H9 (cell line): ENCODE measurements around the gene ANKDD1B. TPM values are rescaled to one million over a fixed set of nuclear protein-coding genes. Genes with fewer than 3 reads are reported as not detected.

Source experiments
- DNase-seq: peaks from one replicate; pipeline ENCODE4 v3.0.0-alpha.2; 2017
- H2AFZ ChIP-seq: one replicate; pipeline ENCODE4 v1.6.1; 2013; ENCODE audit warnings: mild to moderate bottlenecking, low read length, control low read depth, moderate library complexity
- H2AK5ac ChIP-seq: 2 replicates; pipeline ENCODE4 v1.6.1; 2013; ENCODE audit warnings: low read length, control low read depth, mixed read lengths; ENCODE audit not compliant: insufficient read length
- H2BK120ac ChIP-seq: one replicate; pipeline ENCODE4 v1.6.1; 2013; ENCODE audit warnings: low read depth, mild to moderate bottlenecking, low read length, control low read depth, inconsistent platforms; ENCODE audit not compliant: poor library complexity, severe bottlenecking
- H2BK12ac ChIP-seq: 2 replicates; pipeline ENCODE4 v1.6.1; 2013; ENCODE audit warnings: low read length, control low read depth, mixed read lengths, low read depth; ENCODE audit not compliant: insufficient read length
- H2BK15ac ChIP-seq: 2 replicates; pipeline ENCODE4 v1.6.1; 2013; ENCODE audit warnings: low read depth, low read length, control low read depth
- H2BK20ac ChIP-seq: one replicate; pipeline ENCODE4 v1.6.1; 2013; ENCODE audit warnings: low read depth, mild to moderate bottlenecking, low read length, control low read depth, inconsistent platforms; ENCODE audit not compliant: poor library complexity, severe bottlenecking
- H2BK5ac ChIP-seq: 2 replicates; pipeline ENCODE4 v1.6.1; 2013; ENCODE audit warnings: low read length, control low read depth, mixed read lengths; ENCODE audit not compliant: insufficient read length
- H3K14ac ChIP-seq: 2 replicates; pipeline ENCODE4 v1.6.1; 2013; ENCODE audit warnings: low read length, control low read depth; ENCODE audit not compliant: insufficient read depth
- H3K18ac ChIP-seq: 2 replicates; pipeline ENCODE4 v1.6.1; 2013; ENCODE audit warnings: low read depth, mild to moderate bottlenecking, mixed read lengths, low read length, control low read depth; ENCODE audit not compliant: insufficient read length
- H3K23ac ChIP-seq: 2 replicates; pipeline ENCODE4 v1.6.1; 2013; ENCODE audit warnings: low read length, control low read depth, mixed read lengths, low read depth; ENCODE audit not compliant: insufficient read length
- H3K23me2 ChIP-seq: 2 replicates; pipeline ENCODE4 v1.6.1; 2013; ENCODE audit warnings: low read depth, mild to moderate bottlenecking, mixed read lengths, low read length, control low read depth; ENCODE audit not compliant: insufficient read length, poor library complexity, severe bottlenecking
- H3K27ac ChIP-seq: 2 replicates; pipeline ENCODE4 v1.5.1; 2013; ENCODE audit warnings: low read length, control low read depth, mixed read lengths, low read depth; ENCODE audit not compliant: insufficient read length
- H3K27me3 ChIP-seq: 2 replicates; pipeline ENCODE4 v1.6.1; 2013; ENCODE audit warnings: low read length, control low read depth, inconsistent platforms; ENCODE audit not compliant: insufficient read depth
- H3K4ac ChIP-seq: 2 replicates; pipeline ENCODE4 v1.6.1; 2013; ENCODE audit warnings: low read depth, mild to moderate bottlenecking, control low read depth, inconsistent platforms, low read length, moderate library complexity
- H3K4me1 ChIP-seq: 2 replicates; pipeline ENCODE4 v1.6.1; 2013; ENCODE audit warnings: low read length, control low read depth, inconsistent platforms; ENCODE audit not compliant: insufficient read depth
- H3K4me2 ChIP-seq: 2 replicates; pipeline ENCODE4 v1.6.1; 2013; ENCODE audit warnings: low read length, control low read depth, mixed read lengths; ENCODE audit not compliant: insufficient read length, insufficient read depth
- H3K56ac ChIP-seq: 2 replicates; pipeline ENCODE4 v1.6.1; 2013; ENCODE audit warnings: low read depth, mild to moderate bottlenecking, mixed read lengths, low read length, control low read depth; ENCODE audit not compliant: insufficient read length
- H3K79me1 ChIP-seq: 2 replicates; pipeline ENCODE4 v1.6.1; 2013; ENCODE audit warnings: low read depth, mild to moderate bottlenecking, moderate library complexity, low read length, control low read depth, inconsistent platforms; ENCODE audit not compliant: insufficient read depth, poor library complexity, severe bottlenecking
- H3K79me2 ChIP-seq: 2 replicates; pipeline ENCODE4 v1.6.1; 2013; ENCODE audit warnings: low read length, control low read depth, inconsistent platforms; ENCODE audit not compliant: insufficient read depth
- H3K9ac ChIP-seq: 2 replicates; pipeline ENCODE4 v1.6.1; 2013; ENCODE audit warnings: low read length, control low read depth, mixed read lengths; ENCODE audit not compliant: insufficient read length; ENCODE audit errors: extremely low read depth
- H3K9me3 ChIP-seq: one replicate; pipeline ENCODE4 v1.6.1; 2013; ENCODE audit warnings: low read depth, low read length, inconsistent platforms; ENCODE audit not compliant: control insufficient read depth
- H3T11ph ChIP-seq: one replicate; pipeline ENCODE4 v1.6.1; 2013; ENCODE audit warnings: mild to moderate bottlenecking, low read length, control low read depth, inconsistent platforms
- H4K20me1 ChIP-seq: one replicate; pipeline ENCODE4 v1.6.1; 2013; ENCODE audit not compliant: control insufficient read depth, insufficient read length, insufficient read depth
- H4K5ac ChIP-seq: 2 replicates; pipeline ENCODE4 v1.6.1; 2013; ENCODE audit warnings: low read depth, mild to moderate bottlenecking, mixed read lengths, low read length, control low read depth; ENCODE audit not compliant: insufficient read length
- H4K8ac ChIP-seq: replicated peaks from 2 replicates; pipeline ENCODE4 v1.6.1; 2013; ENCODE audit warnings: low read length, control low read depth, mixed read lengths, low read depth; ENCODE audit not compliant: insufficient read length
- H4K91ac ChIP-seq: 2 replicates; pipeline ENCODE4 v1.6.1; 2013; ENCODE audit warnings: low read depth, mild to moderate bottlenecking, moderate library complexity, mixed read lengths, low read length, control low read depth; ENCODE audit not compliant: insufficient read length
- H3K27ac Mint-ChIP-seq, 3 experiments: 2 replicates in 2 of 3; 3 replicates in 1 of 3; pipeline ENCODE4 v1.8.0; 2020 to 2021; ENCODE audit warnings: mixed read lengths in 3 of 3, mild to moderate bottlenecking in 1 of 3, moderate library complexity in 1 of 3
- H3K27me3 Mint-ChIP-seq: 2 replicates; pipeline ENCODE4 v1.8.0; 2021; ENCODE audit warnings: low read depth, mild to moderate bottlenecking, moderate library complexity, mixed read lengths
- H3K36me3 Mint-ChIP-seq, 3 experiments: 2 replicates in 2 of 3; 3 replicates in 1 of 3; pipeline ENCODE4 v1.8.0; 2020 to 2021; ENCODE audit warnings: low read depth in 3 of 3, mixed read lengths in 3 of 3; ENCODE audit not compliant: insufficient read depth in 1 of 3
- H3K4me1 Mint-ChIP-seq, 2 experiments: 2 replicates each; pipeline ENCODE4 v1.8.0; 2020; ENCODE audit warnings: mixed read lengths in 2 of 2
- H3K4me3 Mint-ChIP-seq, 2 experiments: 2 replicates in 1 of 2; 3 replicates in 1 of 2; pipeline ENCODE4 v1.8.0; 2020 to 2021; ENCODE audit warnings: mild to moderate bottlenecking in 2 of 2, mixed read lengths in 2 of 2, moderate library complexity in 1 of 2
- H3K9me3 Mint-ChIP-seq, 2 experiments: 2 replicates in 1 of 2; 3 replicates in 1 of 2; pipeline ENCODE4 v1.8.0; 2020; ENCODE audit warnings: mild to moderate bottlenecking in 2 of 2, mixed read lengths in 2 of 2, moderate library complexity in 1 of 2
- CTCF ChIP-seq: fragments of 200-600 bp; sonication (generic); conservative IDR thresholded peaks from 3 replicates; pipeline ENCODE4 v1.8.0; 2021; ENCODE audit warnings: antibody characterized with exemption, mild to moderate bottlenecking
- WGBS: extraction: QIAGEN DNeasy Blood & Tissue Kit; methylation state at CpG from one replicate; pipeline ENCODE4 v1.1.7; 2013; ENCODE audit warnings: missing lambda C conversion rate, low lambda C conversion rate, mixed read lengths; ENCODE audit not compliant: insufficient read length; ENCODE audit errors: extremely low coverage; 5-methylcytosine and 5-hydroxymethylcytosine counted together
- total RNA-seq: library from RNA; stranded (reverse); gene quantifications from 2 replicates; pipeline ENCODE4 v1.2.1, GENCODE V29; 2021

The ANKDD1B gene
- total RNA-seq, 1 experiment from 2014 or later = 0.33 TPM

DNA sequence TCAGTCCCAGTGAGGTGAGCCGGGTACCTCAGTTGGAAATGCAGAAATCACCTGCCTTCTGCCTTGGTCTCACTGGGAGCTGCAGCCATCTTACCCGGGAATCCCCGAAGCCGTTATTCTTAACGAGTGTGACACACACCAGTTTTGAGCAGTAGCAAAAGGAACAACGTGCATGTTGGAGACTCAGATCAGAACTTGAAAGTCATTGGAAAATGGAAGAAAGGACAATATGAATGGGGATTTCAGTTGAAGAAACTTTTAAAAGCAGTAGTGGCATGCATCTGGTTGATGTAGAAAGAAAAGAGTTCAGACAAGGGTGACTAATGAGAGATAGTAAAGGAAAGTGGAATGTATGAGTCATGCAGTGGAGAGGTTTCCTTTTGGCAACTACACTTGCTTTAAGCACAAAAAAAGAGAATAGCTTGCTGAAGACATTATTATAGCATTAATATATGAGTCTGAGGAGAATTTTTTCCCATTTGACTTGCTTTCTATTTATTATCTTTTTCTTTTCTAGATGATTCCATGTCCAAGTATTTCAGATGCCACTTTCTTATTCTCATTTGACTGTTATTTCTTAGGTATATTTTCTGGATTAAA is 44.4 kb upstream of the ANKDD1B start:
- Histone ChIP-seq H3K56ac (no peak overlapping the region), H3K23me2 (no peaks in the 10 kb centered on the region), H3K79me1 (no peaks in the 10 kb centered on the region), H3K14ac (no peak overlapping the region), H4K91ac (no peak overlapping the region), H2BK12ac (no peak overlapping the region), H3K18ac (no peak overlapping the region), H2BK120ac (no peak overlapping the region), H3K23ac (no peak overlapping the region), H4K20me1 (no peaks in the 10 kb centered on the region), H3K4me2 (no peak overlapping the region), H3K27ac (no peak overlapping the region), H3K27me3 (no peaks in the 10 kb centered on the region), H3K9me3 (no peaks in the 10 kb centered on the region), H3K9ac (no peak overlapping the region), H2BK5ac (no peak overlapping the region), H2AK5ac (no peak overlapping the region), H2BK20ac (no peak overlapping the region), H4K8ac (no peak overlapping the region), H3K4me1 (no peaks in the 10 kb centered on the region), H3T11ph (no peak overlapping the region), H2BK15ac (no peak overlapping the region), H2AFZ (no peak overlapping the region), H3K79me2 (no peaks in the 10 kb centered on the region), H3K4ac (no peak overlapping the region), H4K5ac (no peak overlapping the region)
- Mint-ChIP-seq H3K36me3 (peaks cover 14 to 32% (median 26%) of the 10 kb centered on the region in 3 experiments), H3K27me3 (no peaks in the 10 kb centered on the region), H3K4me1 (peaks cover 5 to 20% of the 10 kb centered on the region in 2 experiments; a peak in 3 of 4 replicates), H3K27ac (peak overlapping the region in 1 of 3 experiments; percentile 20; a peak in 2 of 7 replicates), H3K4me3 (no peak overlapping the region), H3K9me3 (peaks cover 20 to 21% of the 10 kb centered on the region in 2 experiments; a peak in 4 of 5 replicates)
- no CpG with 5 or more reads among the region's 6 CpGs for WGBS
- no peak for DNase-seq
- TF ChIP-seq CTCF = no peak
